Transverse colon (tissue), 4 donors: ENCODE measurements around the gene PALLD. TPM values are rescaled to one million over a fixed set of nuclear protein-coding genes. Genes with fewer than 3 reads are reported as not detected.
A peak's percentile ranks its signal among the peaks of the same experiment; 100 is the strongest.

Source experiments
- DNase-seq: peaks from one replicate; pipeline ENCODE4 v3.0.0-alpha.2; 2019
- H3K27ac ChIP-seq, 4 donors: fragments of 200-600 bp; sonication (generic); 2 replicates each; pipeline ENCODE4 v1.5.1; 2016 to 2018; ENCODE audit warnings: inconsistent platforms in 4 of 4
- H3K27me3 ChIP-seq: fragments of 200-600 bp; sonication (generic); 2 replicates; pipeline ENCODE4 v1.5.1; 2017; ENCODE audit warnings: inconsistent platforms
- H3K36me3 ChIP-seq, 4 donors: fragments of 200-600 bp; sonication (generic); 2 replicates each; pipeline ENCODE4 v1.5.1; 2017 to 2019; ENCODE audit warnings: inconsistent platforms in 4 of 4
- H3K4me1 ChIP-seq, 4 donors: fragments of 200-600 bp; sonication (generic); 2 replicates each; pipeline ENCODE4 v1.5.1; 2017 to 2020; ENCODE audit warnings: inconsistent platforms in 4 of 4
- H3K4me3 ChIP-seq, 4 donors: fragments of 200-600 bp; sonication (generic); 1 replicate in 1 of 4; 2 replicates in 3 of 4; pipeline versions ENCODE4 v1.5.1 to v1.6.1; 2017 to 2019; ENCODE audit warnings: inconsistent platforms in 4 of 4
- H3K9me3 ChIP-seq, 2 donors: fragments of 200-600 bp; sonication (generic); 2 replicates each; pipeline ENCODE4 v1.5.1; 2017 to 2019; ENCODE audit warnings: inconsistent platforms in 2 of 2
- EP300 ChIP-seq: sonication (generic); formaldehyde crosslinking; IDR thresholded peaks from one replicate; pipeline ENCODE4 v1.6.1; 2017; ENCODE audit warnings: antibody characterized with exemption, low read depth
- POLR2A ChIP-seq: fragments of 450-650 bp; IDR thresholded peaks from one replicate; pipeline ENCODE4 v1.6.1; 2016; ENCODE audit warnings: antibody characterized with exemption, mild to moderate bottlenecking, moderate library complexity
- POLR2AphosphoS5 ChIP-seq, 3 donors: sonication (generic); formaldehyde crosslinking; IDR thresholded peaks; one replicate each; pipeline ENCODE4 v1.6.1; 2016; ENCODE audit warnings: antibody characterized with exemption in 3 of 3
- WGBS, 2 donors: methylation state at CpG; one replicate each; pipeline ENCODE4 v1.1.5; 2018; ENCODE audit warnings: low coverage in 1 of 2; 5-methylcytosine and 5-hydroxymethylcytosine counted together
- in situ Hi-C, 4 donors: fragments of 200-750 bp; cut with MboI; loops; one replicate each; pipeline versions ENCODE4 v1.15.0 to v1.15.1; 2017; ENCODE audit warnings: low sequenced_read_pairs in 3 of 4, low pct_ligation_motif_present in 1 of 4, low pct_unique_long_range_greater_than_20kb in 1 of 4
- intact Hi-C: fragments of 100-400 bp; cut with DNase I; formaldehyde crosslinking; loops from one replicate; pipeline ENCODE4 v1.15.1; 2023; ENCODE audit warnings: low total_unique reads
- total RNA-seq, 4 donors: library from RNA; depleted of rRNA; stranded (reverse); fragments of >200 nt; gene quantifications; one replicate each; pipeline ENCODE4 v1.1.0, GENCODE V29; 2016
- TF ChIP-seq, protein P1 (sequence below), 5 experiments: fragments of 200-600 bp in 3 of 5; fragments of 450-650 bp in 2 of 5; sonication (generic) in 3 of 5; IDR thresholded peaks; 1 replicate in 2 of 5; 2 replicates in 3 of 5; pipeline ENCODE4 v1.5.1; 2016 to 2017; ENCODE audit warnings: antibody characterized with exemption in 5 of 5, inconsistent platforms in 3 of 5, mild to moderate bottlenecking in 2 of 5, moderate library complexity in 1 of 5

Gene PALLD
- total RNA-seq, 4 donors from 2014 or later: 230 to 309 (median 278) TPM

DNA sequence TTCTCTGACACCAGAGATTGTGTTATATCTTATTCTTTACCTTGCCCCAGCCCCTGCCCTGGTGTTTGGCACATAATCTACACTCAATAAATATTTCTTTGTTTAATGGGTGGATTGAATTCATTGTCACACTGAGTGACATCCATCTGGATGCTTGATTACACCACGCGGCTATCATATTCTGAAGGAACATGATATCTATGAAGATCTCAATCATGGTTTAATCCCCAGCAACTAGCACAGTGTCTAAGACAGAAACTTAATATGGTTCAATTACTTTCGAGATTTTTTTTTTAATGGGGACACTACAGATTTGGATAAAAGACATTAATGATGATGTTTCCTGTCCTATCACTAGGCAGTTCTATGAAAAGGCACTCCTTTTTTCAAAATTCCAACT is 246.3 kb downstream of the PALLD start:
- in situ Hi-C loops (no loop called here), intact Hi-C loops (no loop called here)
- Histone ChIP-seq H3K27ac (peak overlapping the region in 1 of 4 donors; percentile 27), H3K27me3 (no peaks in the 10 kb centered on the region), H3K9me3 (no peaks in the 10 kb centered on the region), H3K4me3 (no peak overlapping the region), H3K36me3 (no peaks in the 10 kb centered on the region), H3K4me1 (peaks cover 0 to 3% (median 0%) of the 10 kb centered on the region in 4 donors)
- DNase-seq: no peak
- 92 to 100% methylated on average over 3 of the region's 3 CpGs for WGBS, 2 donors
- TF ChIP-seq POLR2AphosphoS5 (IDR thresholded peaks at IDR 0.05): no peak
- no peak for TF ChIP-seq POLR2A
- TF ChIP-seq, protein P1, sequence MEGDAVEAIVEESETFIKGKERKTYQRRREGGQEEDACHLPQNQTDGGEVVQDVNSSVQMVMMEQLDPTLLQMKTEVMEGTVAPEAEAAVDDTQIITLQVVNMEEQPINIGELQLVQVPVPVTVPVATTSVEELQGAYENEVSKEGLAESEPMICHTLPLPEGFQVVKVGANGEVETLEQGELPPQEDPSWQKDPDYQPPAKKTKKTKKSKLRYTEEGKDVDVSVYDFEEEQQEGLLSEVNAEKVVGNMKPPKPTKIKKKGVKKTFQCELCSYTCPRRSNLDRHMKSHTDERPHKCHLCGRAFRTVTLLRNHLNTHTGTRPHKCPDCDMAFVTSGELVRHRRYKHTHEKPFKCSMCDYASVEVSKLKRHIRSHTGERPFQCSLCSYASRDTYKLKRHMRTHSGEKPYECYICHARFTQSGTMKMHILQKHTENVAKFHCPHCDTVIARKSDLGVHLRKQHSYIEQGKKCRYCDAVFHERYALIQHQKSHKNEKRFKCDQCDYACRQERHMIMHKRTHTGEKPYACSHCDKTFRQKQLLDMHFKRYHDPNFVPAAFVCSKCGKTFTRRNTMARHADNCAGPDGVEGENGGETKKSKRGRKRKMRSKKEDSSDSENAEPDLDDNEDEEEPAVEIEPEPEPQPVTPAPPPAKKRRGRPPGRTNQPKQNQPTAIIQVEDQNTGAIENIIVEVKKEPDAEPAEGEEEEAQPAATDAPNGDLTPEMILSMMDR (IDR thresholded peaks at IDR 0.05): no peak
- no peak for TF ChIP-seq EP300

DNA sequence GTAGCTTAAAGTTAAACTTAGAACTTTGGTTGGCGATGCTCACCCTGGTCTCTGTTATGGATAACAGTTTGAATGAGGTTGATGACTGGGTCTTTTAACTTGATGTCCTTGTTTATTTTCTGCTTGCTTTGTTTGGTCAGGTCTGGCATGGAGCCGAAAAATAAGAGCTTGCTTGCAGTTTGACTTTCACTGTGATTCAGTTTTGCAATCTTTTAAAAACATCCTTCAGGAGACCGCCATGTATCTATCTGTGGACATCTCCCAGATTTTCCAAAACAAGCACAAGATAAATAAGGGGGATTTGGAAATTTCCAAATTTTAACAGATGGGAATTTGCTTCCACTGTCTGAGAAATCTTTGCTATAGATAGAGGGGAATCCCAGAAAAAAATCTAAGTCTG is 246.7 kb downstream of the PALLD start:
- H3K27me3 ChIP-seq: no peaks in the 10 kb centered on the region
- no peak overlapping the region for H3K4me3 ChIP-seq
- peaks cover 0 to 3% (median 0%) of the 10 kb centered on the region in 4 donors for H3K4me1 ChIP-seq
- TF ChIP-seq POLR2AphosphoS5 (IDR thresholded peaks at IDR 0.05): peak in 1 of 3 donors; percentile 23
- TF ChIP-seq, protein P1 (IDR thresholded peaks at IDR 0.05): no peak
- no peak for TF ChIP-seq POLR2A
- no peak for TF ChIP-seq EP300
- 83% methylated on average over 3 of the region's 3 CpGs; no CpG with 5 or more reads in 1 of the 2 donors for WGBS, 2 donors
- in situ Hi-C loops: no loop called here
- H3K9me3 ChIP-seq: no peaks in the 10 kb centered on the region
- no peak for DNase-seq
- no peaks in the 10 kb centered on the region for H3K36me3 ChIP-seq
- intact Hi-C loops: no loop called here
- peak overlapping the region in 3 of 4 donors; percentile 32 to 44 (median 32) for H3K27ac ChIP-seq

DNA sequence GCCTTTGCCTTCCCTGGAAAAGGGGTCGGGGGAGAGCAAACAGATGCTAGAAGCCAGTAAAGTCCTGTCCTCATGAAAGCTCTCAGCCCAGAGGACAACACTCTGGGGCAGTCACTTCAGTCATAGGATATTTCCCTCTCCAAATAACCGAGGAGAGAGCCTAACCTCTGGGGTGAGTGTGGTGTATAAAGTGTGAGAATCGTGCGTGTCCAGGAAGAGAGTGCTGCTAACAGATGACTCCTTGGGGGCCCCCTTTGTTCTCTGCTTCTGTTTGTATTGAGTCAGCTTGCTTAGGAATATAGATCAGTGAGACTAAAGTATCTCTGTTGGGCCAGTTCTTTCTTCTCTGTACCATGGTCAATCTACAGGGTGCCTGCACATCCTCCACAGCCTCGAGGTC is 247.2 kb downstream of the PALLD start:
- TF ChIP-seq EP300: no peak
- TF ChIP-seq, protein P1 (IDR thresholded peaks at IDR 0.05): no peak
- no peak for TF ChIP-seq POLR2A
- no peak for TF ChIP-seq POLR2AphosphoS5 (IDR thresholded peaks at IDR 0.05)
- peak overlapping the region in 3 of 4 donors; percentile 32 to 44 (median 32) for H3K27ac ChIP-seq
- no peaks in the 10 kb centered on the region for H3K9me3 ChIP-seq
- no peaks in the 10 kb centered on the region for H3K27me3 ChIP-seq
- intact Hi-C loops: no loop called here
- no peak overlapping the region for H3K4me3 ChIP-seq
- no peaks in the 10 kb centered on the region for H3K36me3 ChIP-seq
- in situ Hi-C loops: no loop called here
- peaks cover 0 to 3% (median 0%) of the 10 kb centered on the region in 4 donors for H3K4me1 ChIP-seq
- WGBS, 2 donors: 66% methylated on average over 5 of the region's 5 CpGs; no CpG with 5 or more reads in 1 of the 2 donors
- no peak for DNase-seq

DNA sequence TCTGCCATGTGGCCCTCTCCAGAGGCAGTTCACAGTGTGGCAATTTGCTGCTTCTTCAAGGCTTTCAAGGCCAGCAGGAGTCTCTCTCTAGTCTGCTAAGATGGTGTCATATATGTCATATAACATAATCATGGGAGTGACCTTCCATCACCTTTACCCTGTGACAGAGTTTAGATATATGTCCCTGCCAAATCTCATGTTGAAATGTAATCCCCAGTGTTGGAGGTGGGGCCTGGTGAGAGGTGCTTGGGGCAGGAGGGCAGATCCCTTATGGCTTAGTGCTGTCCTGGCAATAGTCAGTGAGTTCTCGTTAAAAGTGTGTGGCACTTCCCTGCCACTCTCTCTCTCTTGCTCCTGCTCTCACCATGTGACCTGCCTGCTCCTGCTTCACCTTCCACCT is 252.0 kb downstream of the PALLD start:
- DNase-seq: no peak
- no peaks in the 10 kb centered on the region for H3K36me3 ChIP-seq
- H3K4me1 ChIP-seq: peaks cover 0 to 4% (median 1%) of the 10 kb centered on the region in 4 donors
- TF ChIP-seq EP300: no peak
- no peak for TF ChIP-seq POLR2A
- TF ChIP-seq, protein P1 (IDR thresholded peaks at IDR 0.05): no peak
- TF ChIP-seq POLR2AphosphoS5 (IDR thresholded peaks at IDR 0.05): no peak
- intact Hi-C loops: no loop called here
- no peak overlapping the region for H3K27ac ChIP-seq
- 78% methylated on average over 1 of the region's 1 CpG; no CpG with 5 or more reads in 1 of the 2 donors for WGBS, 2 donors
- no peaks in the 10 kb centered on the region for H3K27me3 ChIP-seq
- in situ Hi-C loops: no loop called here
- no peaks in the 10 kb centered on the region for H3K9me3 ChIP-seq
- H3K4me3 ChIP-seq: no peak overlapping the region
